Effector CD8-positive, alpha-beta T cell (primary cell): ENCODE results near the gene COQ2.
"Not testable (repeated sequence)": the region's sequence is repeated elsewhere in the genome, so short reads cannot be mapped to it uniquely, and the experiment has no call there.

Experiments
- DNase-seq: peaks from one replicate; lab custom pipeline; 2025; lab: John Stamatoyannopoulos, UW

The COQ2 gene

GRCh38 chr4:83283181-83283580 is 1.4 kb downstream of the COQ2 start:
- DNase-seq = no peak

DNA sequence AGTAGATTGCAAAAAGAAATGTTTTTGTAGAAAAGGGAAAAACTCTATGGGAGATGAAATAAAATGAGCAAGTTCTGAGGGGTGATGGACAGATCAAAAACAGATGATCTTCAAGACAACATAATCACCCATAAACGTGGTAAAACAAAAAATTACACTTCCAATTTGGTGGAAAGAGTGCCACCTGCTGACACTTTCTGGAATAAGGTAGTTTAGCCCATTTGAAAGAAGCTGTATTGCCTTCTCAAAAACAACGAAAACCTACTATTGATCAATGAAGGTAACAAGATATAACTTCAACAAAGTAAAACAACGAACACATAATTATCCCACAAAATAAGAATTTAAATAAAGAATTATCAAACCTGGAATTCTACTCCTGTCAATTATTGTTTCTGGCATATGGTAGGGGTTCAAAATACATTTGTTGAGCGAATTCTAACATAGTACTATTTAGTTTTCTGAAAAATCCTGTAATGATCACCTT is 2.5 kb downstream of the COQ2 start:
- DNase-seq = peak; percentile 27

DNA sequence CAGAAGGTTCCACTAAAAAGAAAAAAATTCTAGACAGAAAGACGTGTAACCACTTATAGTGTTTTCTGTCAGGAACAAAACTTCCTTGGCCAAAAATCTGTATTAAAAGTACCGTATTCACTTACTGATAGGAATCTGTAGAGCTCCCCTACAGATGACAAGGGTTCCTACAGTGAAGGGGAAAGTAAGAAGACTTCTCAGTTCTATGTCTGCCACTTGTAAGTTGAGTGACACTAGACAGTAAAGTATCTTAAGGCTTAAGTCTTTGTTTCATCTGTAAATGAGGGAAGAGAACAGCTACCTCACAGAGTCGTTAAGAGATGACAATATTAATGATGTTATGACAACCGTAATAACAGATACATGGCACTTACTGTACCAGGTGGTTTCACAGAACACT is 3.3 kb downstream of the COQ2 start:
- DNase-seq = no peak

- no peak for DNase-seq
These were observed 8.1 kb downstream of the COQ2 start for GRCh38 chr4:83276299-83277040.

DNA sequence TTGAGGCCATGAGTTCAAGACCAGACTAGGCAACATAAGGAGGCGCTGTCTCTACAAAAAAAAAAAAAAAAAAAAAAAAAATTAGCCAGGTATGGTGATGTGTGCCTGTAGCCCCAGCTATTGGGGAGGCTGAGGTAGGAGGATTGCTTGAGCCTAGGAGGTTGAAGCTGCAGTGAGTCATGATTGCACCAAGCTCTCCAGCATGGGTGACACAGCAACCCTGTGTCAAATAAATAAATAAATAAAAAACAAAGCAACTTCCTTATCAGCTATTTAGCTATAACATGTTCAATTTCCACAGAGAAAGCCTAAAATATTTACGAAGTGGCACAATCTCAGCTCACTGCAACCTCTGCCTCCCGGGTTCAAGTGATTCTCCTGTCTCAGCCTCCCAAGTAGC is 10.7 kb downstream of the COQ2 start:
- not testable (repeated sequence) for DNase-seq

DNA sequence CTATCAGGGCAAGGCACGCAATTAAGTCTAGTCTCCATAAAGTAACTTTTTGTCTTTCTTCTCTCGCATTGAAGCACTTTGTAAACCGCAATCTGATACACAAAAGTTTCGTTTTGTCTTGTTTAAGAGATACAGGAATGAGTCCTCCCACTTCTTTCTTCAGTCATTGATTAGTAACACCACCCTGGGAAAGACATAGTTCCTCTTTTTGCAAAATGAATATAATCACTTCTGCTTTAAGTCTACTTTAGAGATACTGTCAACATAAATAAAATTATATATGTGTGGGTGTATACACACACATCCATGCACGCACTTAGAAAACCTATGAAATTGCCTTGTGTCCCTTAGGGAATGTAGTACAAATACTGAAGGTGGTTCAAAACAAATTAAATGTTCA is 11.7 kb downstream of the COQ2 start:
- no peak for DNase-seq

GRCh38 chr4:83269256-83269655 is 15.3 kb downstream of the COQ2 start:
- DNase-seq = no peak

GRCh38 chr4:83268491-83268890 is 16.1 kb downstream of the COQ2 start:
- no peak for DNase-seq

DNA sequence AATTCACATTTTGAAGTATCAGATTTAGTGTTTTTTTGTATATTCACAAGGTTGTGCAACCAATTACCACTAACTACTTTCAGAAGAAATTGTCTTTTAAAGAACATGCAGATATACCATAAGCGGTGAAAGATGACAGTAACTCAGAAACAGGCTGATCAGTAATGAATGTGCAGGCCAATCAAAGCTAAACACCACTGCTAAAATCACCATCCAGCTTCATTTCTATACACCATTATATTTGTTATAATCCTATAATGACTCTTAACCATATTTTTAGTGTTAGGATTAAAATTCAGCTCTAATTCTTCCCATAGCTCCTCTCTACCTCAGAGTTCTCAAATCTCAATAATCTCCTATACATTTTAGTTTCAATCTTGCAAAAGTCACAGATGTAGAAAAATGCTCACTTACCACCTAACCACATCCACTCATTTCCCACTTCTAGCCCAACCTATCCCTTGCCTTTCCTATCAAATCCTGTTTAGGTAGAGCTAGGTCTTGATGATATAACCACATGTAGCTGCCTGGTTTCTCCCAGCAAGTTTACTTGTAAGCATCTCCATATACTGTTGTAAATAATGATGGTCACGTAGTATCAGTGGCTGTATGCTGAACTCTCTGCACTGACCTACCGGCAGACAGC is 16.6 kb downstream of the COQ2 start:
- no peak for DNase-seq

DNA sequence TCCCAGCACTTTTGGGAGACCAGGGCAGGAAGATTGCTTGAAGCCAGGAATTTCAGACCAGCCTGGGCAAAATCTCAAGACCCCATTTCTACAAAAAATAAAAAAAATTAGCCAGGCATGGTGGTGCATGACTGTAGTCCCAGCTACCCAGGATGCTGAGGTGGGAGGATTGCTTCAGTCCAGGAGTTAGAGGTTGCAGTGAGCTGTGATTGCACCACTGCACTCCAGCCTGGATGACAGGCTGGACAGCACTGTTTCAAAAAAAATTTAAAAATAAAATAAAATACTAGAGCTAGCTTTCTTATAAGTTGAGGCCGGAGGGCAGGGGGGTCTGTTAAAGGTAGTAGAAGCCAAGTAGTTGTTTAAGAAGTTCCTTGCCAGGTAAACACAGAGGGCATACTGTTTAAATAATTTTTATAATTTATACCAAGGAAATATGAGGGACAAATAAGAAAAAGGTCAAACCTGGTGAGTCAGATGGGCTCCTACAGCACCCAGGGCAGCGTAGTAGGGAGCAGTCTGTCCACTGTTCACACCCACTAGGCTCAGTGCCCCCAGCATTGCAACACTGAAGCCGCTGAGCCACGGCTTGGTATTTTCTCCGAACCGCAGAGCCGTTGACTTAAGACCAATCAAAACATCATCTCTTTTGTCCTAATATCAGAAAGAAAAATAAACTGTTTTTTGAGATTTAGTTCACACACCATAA is 17.3 kb downstream of the COQ2 start:
- DNase-seq = no peak

- no peak for DNase-seq
These were observed 17.9 kb downstream of the COQ2 start for GRCh38 chr4:83266689-83267088.

DNA sequence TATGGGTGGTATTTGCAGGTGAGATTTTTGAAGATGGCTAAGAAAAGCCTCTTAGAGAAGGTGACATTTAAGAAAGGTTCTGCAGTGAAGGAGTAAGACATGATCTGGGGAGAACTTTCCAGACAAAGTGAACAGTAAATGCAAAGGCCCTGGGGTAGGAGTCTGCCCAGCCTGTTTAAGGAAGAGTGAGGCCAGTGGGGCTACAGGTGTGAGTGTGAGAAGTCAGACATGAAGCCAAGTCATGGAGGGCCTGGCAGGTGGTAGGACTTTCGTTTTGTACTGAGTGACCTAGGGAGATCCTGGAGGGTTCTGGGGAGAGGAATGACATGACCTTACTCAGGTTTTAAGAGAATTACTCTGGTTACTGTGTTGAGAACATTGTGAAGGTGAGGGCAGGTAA is 21.5 kb downstream of the COQ2 start:
- no peak for DNase-seq

DNA sequence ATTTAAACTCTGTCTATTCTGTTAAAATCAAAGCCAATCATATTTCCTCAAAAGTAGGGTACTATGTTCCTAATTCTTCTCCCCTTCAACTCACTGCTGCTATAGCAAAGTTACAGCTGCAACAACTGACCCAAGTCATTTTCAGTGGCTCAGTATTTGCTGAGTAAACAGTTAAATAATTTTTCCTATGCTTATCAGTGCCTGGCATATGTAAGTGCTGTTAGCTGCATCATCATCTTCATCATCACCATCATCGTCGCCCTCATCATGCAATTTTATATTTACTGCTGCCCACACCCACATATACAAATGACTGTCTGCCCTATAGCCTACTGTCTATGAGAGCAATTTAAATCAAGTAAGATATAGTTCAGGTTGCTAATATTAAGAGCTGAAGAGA is 21.9 kb downstream of the COQ2 start:
- DNase-seq = no peak

- DNase-seq = no peak
These were observed 23.3 kb downstream of the COQ2 start for GRCh38 chr4:83261307-83261706.

GRCh38 chr4:83259586-83259985 is 25.0 kb downstream of the COQ2 start:
- no peak for DNase-seq

DNA sequence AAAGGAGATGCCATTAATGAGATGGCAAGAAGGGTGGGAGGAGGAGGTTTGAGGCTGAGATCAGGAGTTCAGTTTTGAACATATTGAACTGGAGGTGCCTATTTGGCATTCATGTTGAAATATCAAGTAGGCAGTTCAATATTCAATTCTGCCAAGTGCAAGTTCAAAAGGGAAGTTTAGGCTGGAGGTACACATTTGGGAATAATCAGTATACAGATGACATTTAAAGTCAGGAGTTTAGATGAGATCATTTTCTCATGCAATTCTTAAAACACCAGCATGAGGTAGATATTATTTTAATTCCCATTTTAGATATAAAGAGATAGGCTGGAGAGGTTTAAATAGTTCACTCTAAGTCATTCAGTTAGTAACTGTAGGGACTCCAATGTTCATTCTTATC is 26.1 kb downstream of the COQ2 start:
- no peak for DNase-seq

- no peak for DNase-seq
These were observed 26.8 kb downstream of the COQ2 start for GRCh38 chr4:83257811-83258210.

DNA sequence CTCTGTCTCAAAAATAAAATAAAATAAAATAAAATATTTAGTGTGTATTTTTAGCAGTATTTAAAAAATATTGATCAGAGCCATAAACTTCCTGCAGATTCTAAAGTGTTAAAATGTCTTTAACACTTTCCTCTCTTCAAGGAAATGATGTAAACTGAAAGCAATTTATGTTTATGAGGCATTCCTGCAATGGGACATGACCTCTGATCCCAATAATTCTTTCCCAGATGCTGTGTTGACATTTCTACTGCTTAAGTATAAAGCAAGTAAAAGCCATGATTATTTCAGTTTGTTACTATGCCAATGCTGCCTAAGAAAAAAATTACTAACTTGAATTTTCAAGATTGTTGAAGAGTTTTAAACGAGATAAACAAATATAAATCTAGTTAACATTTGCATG is 29.0 kb downstream of the COQ2 start:
- DNase-seq = no peak

DNA sequence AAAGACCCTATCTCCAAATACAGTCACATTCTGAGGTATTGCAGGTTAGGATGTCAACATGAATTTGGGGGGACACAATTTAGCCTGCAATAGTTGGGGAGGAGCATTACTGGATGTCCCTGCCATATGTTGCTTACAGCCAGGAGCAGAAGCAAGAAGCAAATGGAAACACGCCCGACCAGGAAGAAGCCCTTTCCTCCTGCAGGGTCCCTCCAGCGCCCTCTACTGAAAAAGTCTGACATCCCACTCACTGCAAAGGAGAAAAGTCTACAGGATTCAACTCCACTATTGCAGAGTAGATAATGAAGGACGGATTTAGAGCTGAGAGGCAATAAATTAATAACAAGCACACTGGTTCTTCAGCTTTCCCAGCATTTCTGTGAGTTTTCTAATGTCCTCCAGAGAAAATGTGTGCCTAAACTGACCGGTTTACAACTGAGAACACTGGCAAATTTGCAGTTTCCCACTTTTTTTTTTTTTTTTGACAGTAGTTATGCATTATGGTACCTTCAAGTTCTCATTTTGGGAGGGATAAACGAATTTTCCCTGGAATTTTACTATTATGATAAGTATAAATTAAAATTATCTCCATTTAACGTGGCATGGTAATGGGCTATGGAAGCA is 31.7 kb downstream of the COQ2 start:
- peak; percentile 51 for DNase-seq

DNA sequence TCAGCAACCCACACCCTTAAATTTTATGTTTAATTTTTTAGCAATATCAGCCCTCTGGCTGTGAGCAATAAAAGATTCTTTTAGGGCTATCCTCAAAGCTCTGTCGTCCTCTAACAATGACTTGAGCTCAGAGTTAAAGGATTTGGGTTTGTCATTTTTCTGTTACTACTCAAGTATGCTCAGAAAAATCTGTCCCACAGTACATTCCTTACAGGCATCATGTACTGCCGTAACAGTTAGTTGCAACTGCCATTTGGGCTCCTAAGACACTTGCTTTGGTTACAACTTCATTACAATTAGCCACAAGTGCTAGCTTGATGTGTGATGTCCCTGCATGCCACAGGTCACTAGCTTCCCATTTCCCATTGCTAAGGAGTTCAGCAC is 33.2 kb downstream of the COQ2 start:
- DNase-seq = no peak

GRCh38 chr4:83250687-83251446 is 33.7 kb downstream of the COQ2 start:
- DNase-seq = no peak

DNA sequence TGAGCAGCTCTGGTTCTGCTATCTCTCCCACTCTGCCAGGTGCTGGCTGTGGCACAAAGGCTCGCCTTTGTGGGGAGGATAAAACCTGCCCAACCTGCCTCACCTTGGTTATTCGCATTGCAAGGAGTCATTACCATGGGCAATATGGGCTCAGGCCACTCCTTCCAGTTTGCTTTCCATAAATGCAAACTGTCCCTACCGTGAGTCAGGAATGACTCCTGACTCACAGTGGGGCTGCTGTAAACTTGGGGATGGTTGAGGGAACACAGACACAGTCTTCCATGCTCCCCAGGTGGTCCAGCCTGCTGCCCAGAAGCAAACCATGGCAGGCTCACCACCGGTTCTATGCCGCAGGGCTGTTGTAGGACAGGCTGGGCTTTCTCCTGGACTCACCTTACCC is 36.1 kb downstream of the COQ2 start:
- no peak for DNase-seq
